ENCODE data around the gene TAS1R1. TPM values are rescaled to one million over a fixed set of nuclear protein-coding genes. Genes with fewer than 3 reads are reported as not detected.

The TAS1R1 gene
- total RNA-seq, 1 donor from 2014 or later: not detected

DNA sequence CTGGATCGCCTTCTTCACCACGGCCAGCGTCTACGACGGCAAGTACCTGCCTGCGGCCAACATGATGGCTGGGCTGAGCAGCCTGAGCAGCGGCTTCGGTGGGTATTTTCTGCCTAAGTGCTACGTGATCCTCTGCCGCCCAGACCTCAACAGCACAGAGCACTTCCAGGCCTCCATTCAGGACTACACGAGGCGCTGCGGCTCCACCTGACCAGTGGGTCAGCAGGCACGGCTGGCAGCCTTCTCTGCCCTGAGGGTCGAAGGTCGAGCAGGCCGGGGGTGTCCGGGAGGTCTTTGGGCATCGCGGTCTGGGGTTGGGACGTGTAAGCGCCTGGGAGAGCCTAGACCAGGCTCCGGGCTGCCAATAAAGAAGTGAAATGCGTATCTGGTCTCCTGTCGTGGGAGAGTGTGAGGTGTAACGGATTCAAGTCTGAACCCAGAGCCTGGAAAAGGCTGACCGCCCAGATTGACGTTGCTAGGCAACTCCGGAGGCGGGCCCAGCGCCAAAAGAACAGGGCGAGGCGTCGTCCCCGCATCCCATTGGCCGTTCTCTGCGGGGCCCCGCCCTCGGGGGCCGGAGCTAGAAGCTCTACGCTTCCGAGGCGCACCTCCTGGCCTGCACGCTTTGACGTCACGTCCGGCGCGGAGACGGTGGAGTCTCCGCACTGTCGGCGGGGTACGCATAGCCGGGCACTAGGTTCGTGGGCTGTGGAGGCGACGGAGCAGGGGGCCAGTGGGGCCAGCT is 24.4 kb downstream of the TAS1R1 start, which contains the start of gene ZBTB48:
Gene ZBTB48 (plus strand): TSS at position 621 of the 745 bp plus-strand sequence. CDS start 616 bp downstream, outside the sequence.
- peak; percentile 95 for DNase-seq (ENCODE audit: low spot score, unreplicated experiment)
- TF ChIP-seq, protein P1, sequence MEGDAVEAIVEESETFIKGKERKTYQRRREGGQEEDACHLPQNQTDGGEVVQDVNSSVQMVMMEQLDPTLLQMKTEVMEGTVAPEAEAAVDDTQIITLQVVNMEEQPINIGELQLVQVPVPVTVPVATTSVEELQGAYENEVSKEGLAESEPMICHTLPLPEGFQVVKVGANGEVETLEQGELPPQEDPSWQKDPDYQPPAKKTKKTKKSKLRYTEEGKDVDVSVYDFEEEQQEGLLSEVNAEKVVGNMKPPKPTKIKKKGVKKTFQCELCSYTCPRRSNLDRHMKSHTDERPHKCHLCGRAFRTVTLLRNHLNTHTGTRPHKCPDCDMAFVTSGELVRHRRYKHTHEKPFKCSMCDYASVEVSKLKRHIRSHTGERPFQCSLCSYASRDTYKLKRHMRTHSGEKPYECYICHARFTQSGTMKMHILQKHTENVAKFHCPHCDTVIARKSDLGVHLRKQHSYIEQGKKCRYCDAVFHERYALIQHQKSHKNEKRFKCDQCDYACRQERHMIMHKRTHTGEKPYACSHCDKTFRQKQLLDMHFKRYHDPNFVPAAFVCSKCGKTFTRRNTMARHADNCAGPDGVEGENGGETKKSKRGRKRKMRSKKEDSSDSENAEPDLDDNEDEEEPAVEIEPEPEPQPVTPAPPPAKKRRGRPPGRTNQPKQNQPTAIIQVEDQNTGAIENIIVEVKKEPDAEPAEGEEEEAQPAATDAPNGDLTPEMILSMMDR (IDR thresholded peaks at IDR 0.05; ENCODE audit: unreplicated experiment): no peak
- Mint-ChIP-seq H3K9me3 (ENCODE audit: low read depth) (no peaks in the 10 kb centered on the region), H3K27ac (peak within 1 kb of the TSS; percentile 97), H3K27me3 (no peaks in the 10 kb centered on the region), H3K36me3 (ENCODE audit: insufficient read depth) (peaks cover under 1% of the 10 kb centered on the region), H3K4me3 (ENCODE audit: low read depth) (peak within 1 kb of the TSS; percentile 93), H3K4me1 (ENCODE audit: low read depth) (peaks cover 24% of the 10 kb centered on the region)

DNA sequence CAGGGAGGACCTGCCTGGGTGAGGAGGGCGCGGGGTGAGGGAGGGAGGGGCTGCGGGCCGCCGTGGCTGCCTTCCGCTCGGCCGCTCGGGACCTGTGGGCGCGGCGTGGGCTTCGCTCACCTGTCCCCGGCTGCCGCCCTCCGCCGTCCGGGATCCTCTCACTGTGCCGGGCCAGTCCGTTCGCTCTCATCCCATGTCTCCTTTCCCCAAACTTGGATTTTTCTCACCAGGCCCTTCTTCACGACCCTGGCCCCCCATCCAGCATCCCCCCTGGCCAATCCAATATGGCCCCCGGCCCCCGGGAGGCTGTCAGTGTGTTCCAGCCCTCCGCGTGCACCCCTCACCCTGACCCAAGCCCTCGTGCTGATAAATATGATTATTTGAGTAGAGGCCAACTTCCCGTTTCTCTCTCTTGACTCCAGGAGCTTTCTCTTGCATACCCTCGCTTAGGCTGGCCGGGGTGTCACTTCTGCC is 25.0 kb downstream of the TAS1R1 start:
- Mint-ChIP-seq H3K27me3 (no peaks in the 10 kb centered on the region), H3K27ac (peak overlapping the region; percentile 97), H3K9me3 (ENCODE audit: low read depth) (no peaks in the 10 kb centered on the region), H3K4me3 (ENCODE audit: low read depth) (peak overlapping the region; percentile 93), H3K36me3 (ENCODE audit: insufficient read depth) (peaks cover 1% of the 10 kb centered on the region), H3K4me1 (ENCODE audit: low read depth) (peaks cover 28% of the 10 kb centered on the region)
- no peak for DNase-seq (ENCODE audit: low spot score, unreplicated experiment)
- TF ChIP-seq, protein P1 (IDR thresholded peaks at IDR 0.05; ENCODE audit: unreplicated experiment): no peak

DNA sequence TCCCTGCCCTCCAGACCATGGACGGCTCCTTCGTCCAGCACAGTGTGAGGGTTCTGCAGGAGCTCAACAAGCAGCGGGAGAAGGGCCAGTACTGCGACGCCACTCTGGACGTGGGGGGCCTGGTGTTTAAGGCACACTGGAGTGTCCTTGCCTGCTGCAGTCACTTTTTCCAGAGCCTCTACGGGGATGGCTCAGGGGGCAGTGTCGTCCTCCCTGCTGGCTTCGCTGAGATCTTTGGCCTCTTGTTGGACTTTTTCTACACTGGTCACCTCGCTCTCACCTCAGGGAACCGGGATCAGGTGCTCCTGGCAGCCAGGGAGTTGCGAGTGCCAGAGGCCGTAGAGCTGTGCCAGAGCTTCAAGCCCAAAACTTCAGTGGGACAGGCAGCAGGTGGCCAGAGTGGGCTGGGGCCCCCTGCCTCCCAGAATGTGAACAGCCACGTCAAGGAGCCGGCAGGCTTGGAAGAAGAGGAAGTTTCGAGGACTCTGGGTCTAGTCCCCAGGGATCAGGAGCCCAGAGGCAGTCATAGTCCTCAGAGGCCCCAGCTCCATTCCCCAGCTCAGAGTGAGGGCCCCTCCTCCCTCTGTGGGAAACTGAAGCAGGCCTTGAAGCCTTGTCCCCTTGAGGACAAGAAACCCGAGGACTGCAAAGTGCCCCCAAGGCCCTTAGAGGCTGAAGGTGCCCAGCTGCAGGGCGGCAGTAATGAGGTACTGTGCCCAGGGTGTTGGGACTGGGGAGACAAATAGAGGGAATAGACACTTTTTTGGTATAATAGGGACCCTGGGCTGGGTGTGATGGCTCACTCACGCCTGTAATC is 25.7 kb downstream of the TAS1R1 start:
- DNase-seq (ENCODE audit: low spot score, unreplicated experiment): no peak
- peak overlapping the region; percentile 84 for H3K27ac Mint-ChIP-seq
- TF ChIP-seq, protein P1 (IDR thresholded peaks at IDR 0.05; ENCODE audit: unreplicated experiment): no peak

DNA sequence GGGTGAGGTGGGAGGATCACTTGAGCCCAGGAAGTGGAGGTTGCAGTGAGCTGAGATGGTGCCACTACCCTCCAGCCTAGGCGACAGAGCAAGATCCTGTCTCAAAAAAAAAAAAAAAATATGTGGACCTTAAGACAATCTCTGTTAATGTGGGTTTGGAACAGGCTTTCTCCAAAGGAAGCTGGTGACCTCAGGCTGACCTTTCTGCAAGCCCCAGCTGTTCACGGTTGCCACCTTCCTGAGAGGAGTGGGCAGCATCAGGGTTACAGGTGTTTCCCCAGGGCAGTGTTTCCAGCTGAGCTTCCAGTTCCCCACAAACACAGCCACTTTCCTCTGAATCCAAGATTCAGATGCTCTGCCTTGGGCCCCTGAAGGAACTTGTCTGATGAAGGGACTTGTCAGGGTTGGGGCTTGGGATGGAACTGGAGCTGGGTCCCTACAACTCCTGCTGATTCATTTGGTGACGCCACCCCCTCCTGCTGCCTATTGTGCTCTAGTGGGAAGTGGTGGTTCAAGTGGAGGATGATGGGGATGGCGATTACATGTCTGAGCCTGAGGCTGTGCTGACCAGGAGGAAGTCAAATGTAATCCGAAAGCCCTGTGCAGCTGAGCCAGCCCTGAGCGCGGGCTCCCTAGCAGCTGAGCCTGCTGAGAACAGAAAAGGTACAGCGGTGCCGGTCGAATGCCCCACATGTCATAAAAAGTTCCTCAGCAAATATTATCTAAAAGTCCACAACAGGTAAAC is 26.6 kb downstream of the TAS1R1 start:
- TF ChIP-seq, protein P1 (IDR thresholded peaks at IDR 0.05; ENCODE audit: unreplicated experiment): no peak
- Mint-ChIP-seq H3K36me3 (ENCODE audit: insufficient read depth) (peaks cover 1% of the 10 kb centered on the region), H3K9me3 (ENCODE audit: low read depth) (no peaks in the 10 kb centered on the region), H3K4me1 (ENCODE audit: low read depth) (peaks cover 28% of the 10 kb centered on the region), H3K27me3 (no peaks in the 10 kb centered on the region), H3K27ac (peak overlapping the region; percentile 89), H3K4me3 (ENCODE audit: low read depth) (peak overlapping the region; percentile 60)
- DNase-seq (ENCODE audit: low spot score, unreplicated experiment): no peak

More for the DNA sequence above, 25.7 kb downstream of the TAS1R1 start:
- no peaks in the 10 kb centered on the region for H3K27me3 Mint-ChIP-seq
- no peaks in the 10 kb centered on the region for H3K9me3 Mint-ChIP-seq (ENCODE audit: low read depth)
- H3K36me3 Mint-ChIP-seq (ENCODE audit: insufficient read depth): peaks cover 1% of the 10 kb centered on the region
- peaks cover 28% of the 10 kb centered on the region for H3K4me1 Mint-ChIP-seq (ENCODE audit: low read depth)
- peak overlapping the region; percentile 93 for H3K4me3 Mint-ChIP-seq (ENCODE audit: low read depth)
